Endothelial cell of umbilical vein (primary cell): Measurements from ENCODE around the gene EPN1. TPM values are rescaled to one million over a fixed set of nuclear protein-coding genes. Genes with fewer than 3 reads are reported as not detected.
A peak's percentile ranks its signal among the peaks of the same experiment; 100 is the strongest.

Experiments
- BruUV-seq: library from RNA; stranded (reverse); fragments of 400-500 nt; replicated peaks from 2 replicates; lab custom pipeline; 2021; lab: Mats Ljungman, UMichigan
- CTCF ChIA-PET: fragments of 300-600, 350-600 bp; sonication (Branson Sonifier 250); formaldehyde crosslinking; loops from one replicate; lab custom pipeline; 2021; ENCODE audit warnings: antibody characterized with exemption, inconsistent platforms; lab: Charles Lee
- POLR2A ChIA-PET: fragments of 300-600, 350-600 bp; sonication (Branson Sonifier 250); formaldehyde crosslinking; loops from one replicate; lab custom pipeline; 2021; ENCODE audit warnings: antibody characterized with exemption, inconsistent platforms; lab: Charles Lee
- DNase-seq: peaks from one replicate; pipeline ENCODE4 v3.0.0-alpha.2; 2011; ENCODE audit warnings: low read depth, low spot score
- FAIRE-seq: peaks from 2 replicates; lab custom pipeline; 2011; peaks lifted over from hg19 to GRCh38; lab: Jason Lieb, UNC
- H2AFZ ChIP-seq: 2 replicates; pipeline ENCODE4 v1.6.0; 2012; ENCODE audit warnings: low read depth, low read length, control low read depth, inconsistent platforms
- H3K27ac ChIP-seq: 2 replicates; pipeline ENCODE4 v1.5.1; 2011; ENCODE audit warnings: low read depth, mild to moderate bottlenecking, control low read depth, low read length, moderate library complexity; ENCODE audit not compliant: insufficient read depth
- H3K27me3 ChIP-seq, 2 experiments: 2 replicates each; pipeline versions ENCODE4 v1.6.0 to v1.6.1; 2011; ENCODE audit warnings: low read length in 2 of 2, mixed read lengths in 1 of 2; ENCODE audit not compliant: control insufficient read depth in 2 of 2, insufficient read depth in 2 of 2
- H3K36me3 ChIP-seq, 2 experiments: 2 replicates in 1 of 2; 3 replicates in 1 of 2; pipeline ENCODE4 v1.5.1; 2011; ENCODE audit warnings: low read length in 2 of 2, mild to moderate bottlenecking in 1 of 2, moderate library complexity in 1 of 2; ENCODE audit not compliant: control insufficient read depth in 2 of 2, insufficient read depth in 2 of 2; ENCODE audit errors: extremely low read depth in 1 of 2
- H3K4me1 ChIP-seq: 3 replicates; pipeline ENCODE4 v1.5.1; 2011; ENCODE audit warnings: mild to moderate bottlenecking, low read length; ENCODE audit not compliant: control insufficient read depth, insufficient read depth; ENCODE audit errors: extremely low read depth
- H3K4me2 ChIP-seq: 2 replicates; pipeline ENCODE4 v1.6.1; 2011; ENCODE audit warnings: low read length, control low read depth, mixed read lengths; ENCODE audit not compliant: insufficient read depth
- H3K4me3 ChIP-seq, 3 experiments: fragments of 200-600 bp in 1 of 3; sonication (generic), shearing (Covaris generic) in 1 of 3; replicated peaks in 1 of 3; 2 replicates each; pipeline ENCODE4 v1.5.1; 2011 to 2016; ENCODE audit warnings: control low read depth in 3 of 3, low read length in 3 of 3, mild to moderate bottlenecking in 2 of 3, inconsistent platforms in 1 of 3, low read depth in 1 of 3, moderate library complexity in 1 of 3; ENCODE audit not compliant: insufficient read depth in 1 of 3
- H3K79me2 ChIP-seq: 2 replicates; pipeline ENCODE4 v1.6.0; 2012; ENCODE audit warnings: low read length, inconsistent platforms; ENCODE audit not compliant: control insufficient read depth, insufficient read depth
- H3K9ac ChIP-seq: replicated peaks from 2 replicates; pipeline ENCODE3; 2011; ENCODE audit warnings: low read length, control low read depth; ENCODE audit not compliant: insufficient read depth; ENCODE audit errors: extremely low read depth
- H3K9me1 ChIP-seq: replicated peaks from 3 replicates; pipeline ENCODE4 v1.6.0; 2011; ENCODE audit warnings: mild to moderate bottlenecking, low read length; ENCODE audit not compliant: control insufficient read depth, insufficient read depth; ENCODE audit errors: extremely low read depth
- H3K9me3 ChIP-seq: replicated peaks from 2 replicates; pipeline ENCODE4 v1.5.1; 2012; ENCODE audit warnings: low read length, inconsistent platforms; ENCODE audit not compliant: control insufficient read depth, insufficient read depth
- H4K20me1 ChIP-seq: replicated peaks from 2 replicates; pipeline ENCODE3; 2011; ENCODE audit warnings: mild to moderate bottlenecking, low read length; ENCODE audit not compliant: control insufficient read depth, insufficient read depth; ENCODE audit errors: extremely low read depth
- GATA2 ChIP-seq: IDR thresholded peaks from 2 replicates; pipeline ENCODE4 v1.7.0; 2011; ENCODE audit warnings: low read depth, mild to moderate bottlenecking, moderate library complexity, mixed read lengths, low read length; ENCODE audit not compliant: insufficient read length, insufficient read depth
- JUN ChIP-seq: IDR thresholded peaks from 2 replicates; pipeline ENCODE4 v1.6.1; 2011; ENCODE audit warnings: borderline replicate concordance, low read depth; ENCODE audit not compliant: insufficient read length, insufficient read depth
- dilution Hi-C: fragments of 300-500 bp; cut with MboI; formaldehyde crosslinking; loops from one replicate; pipeline ENCODE4 v1.15.0; 2019; ENCODE audit warnings: low sequenced_read_pairs; ENCODE audit not compliant: extremely low pct_ligation_motif_present
- intact Hi-C: fragments of 100-400 bp; cut with micrococcal nuclease; formaldehyde crosslinking; loops from one replicate; pipeline ENCODE4 v1.10.0; 2022
- polyA plus RNA-seq, 4 experiments: library from polyadenylated mRNA; depleted of rRNA in 3 of 4; stranded (reverse) in 3 of 4; unstranded in 1 of 4; fragments of >200 nt; gene quantifications; 2 replicates each; pipeline versions ENCODE4 v1.2.1 to v1.2.3, GENCODE V29; 2011 to 2012; ENCODE audit warnings: missing spikeins in 1 of 4
- total RNA-seq: library from RNA; stranded (reverse); gene quantifications from 2 replicates; pipeline ENCODE4 v1.2.3, GENCODE V29; 2021
- TF ChIP-seq, protein P1 (sequence below), 2 donors: IDR thresholded peaks; 1 replicate in 1 of 2; 2 replicates in 1 of 2; pipeline ENCODE4 v1.5.1; 2011; ENCODE audit warnings: low read length in 2 of 2, mild to moderate bottlenecking in 2 of 2, moderate library complexity in 2 of 2, control low read depth in 1 of 2, inconsistent platforms in 1 of 2, low read depth in 1 of 2; ENCODE audit not compliant: insufficient read depth in 1 of 2; ENCODE audit errors: extremely low read depth in 1 of 2
- TF ChIP-seq, protein P2 (sequence below): IDR thresholded peaks from 2 replicates; pipeline ENCODE4 v1.6.1; 2011; ENCODE audit not compliant: insufficient read depth, insufficient read length

Gene EPN1
- total and polyA plus RNA-seq, 2 donors (not counting 3 experiments of a cell fraction or from before 2014, with no cell fraction given), result 87.2 to 138 TPM

DNA sequence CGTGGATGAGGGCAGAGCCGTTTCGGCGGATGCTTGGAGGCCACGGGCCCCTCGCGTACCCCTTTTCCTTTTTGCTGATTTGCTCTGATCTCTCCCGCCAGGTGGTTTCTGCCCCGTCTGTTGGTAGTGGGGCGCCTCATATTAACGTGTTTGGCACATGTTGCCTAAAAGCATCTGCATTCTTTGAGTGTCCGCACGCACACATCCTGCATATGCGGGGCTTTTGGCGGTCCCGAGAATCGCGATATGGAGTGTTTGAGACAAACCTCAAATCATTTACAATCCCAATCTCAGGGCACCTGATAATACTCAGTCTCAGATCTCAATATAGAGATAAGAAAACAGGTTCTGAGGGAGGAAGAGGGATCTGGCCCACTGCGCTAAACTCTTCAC lies 19.4 kb upstream of the EPN1 start:
- H3K27ac ChIP-seq, result peak overlapping the region; percentile 90
- FAIRE-seq, result peak; percentile 33

DNA sequence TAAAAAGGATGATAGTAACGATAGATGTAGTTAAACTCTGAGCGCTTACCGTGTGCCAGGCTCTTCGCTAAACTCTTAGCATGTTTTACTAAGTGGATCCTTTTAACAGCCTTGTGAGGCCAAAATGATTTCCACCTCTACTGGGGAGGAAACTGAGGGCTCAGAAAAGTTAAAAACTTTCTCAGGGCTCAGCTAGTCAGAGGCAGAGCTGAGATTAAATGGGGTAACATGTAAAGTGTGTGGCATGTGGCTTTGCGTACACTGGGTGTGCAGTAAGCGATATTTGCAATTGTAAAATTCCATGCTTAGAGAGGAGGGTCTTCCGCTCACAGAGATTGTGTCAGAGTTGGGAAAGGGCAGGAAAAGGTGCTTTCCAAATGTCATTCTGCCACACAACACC lies 18.5 kb upstream of the EPN1 start:
- Histone ChIP-seq H3K9me3 (no peaks in the 10 kb centered on the region), H3K27me3 (no peaks in the 10 kb centered on the region), H3K36me3 (peaks cover 0 to 22% of the 10 kb centered on the region in 2 experiments), H2AFZ (no peak overlapping the region), H3K4me3 (peak overlapping the region; percentile 78 to 98 (median 94)), H3K9ac (peak overlapping the region; percentile 97), H3K4me1 (peaks cover 25% of the 10 kb centered on the region), H3K27ac (no peak overlapping the region), H4K20me1 (peaks cover 12% of the 10 kb centered on the region), H3K79me2 (peaks cover 65% of the 10 kb centered on the region), H3K4me2 (peak overlapping the region; percentile 96), H3K9me1 (no peaks in the 10 kb centered on the region)
- peak; percentile 62 for FAIRE-seq
- TF ChIP-seq GATA2 (no peak), JUN (no peak)
- TF ChIP-seq, protein P1, sequence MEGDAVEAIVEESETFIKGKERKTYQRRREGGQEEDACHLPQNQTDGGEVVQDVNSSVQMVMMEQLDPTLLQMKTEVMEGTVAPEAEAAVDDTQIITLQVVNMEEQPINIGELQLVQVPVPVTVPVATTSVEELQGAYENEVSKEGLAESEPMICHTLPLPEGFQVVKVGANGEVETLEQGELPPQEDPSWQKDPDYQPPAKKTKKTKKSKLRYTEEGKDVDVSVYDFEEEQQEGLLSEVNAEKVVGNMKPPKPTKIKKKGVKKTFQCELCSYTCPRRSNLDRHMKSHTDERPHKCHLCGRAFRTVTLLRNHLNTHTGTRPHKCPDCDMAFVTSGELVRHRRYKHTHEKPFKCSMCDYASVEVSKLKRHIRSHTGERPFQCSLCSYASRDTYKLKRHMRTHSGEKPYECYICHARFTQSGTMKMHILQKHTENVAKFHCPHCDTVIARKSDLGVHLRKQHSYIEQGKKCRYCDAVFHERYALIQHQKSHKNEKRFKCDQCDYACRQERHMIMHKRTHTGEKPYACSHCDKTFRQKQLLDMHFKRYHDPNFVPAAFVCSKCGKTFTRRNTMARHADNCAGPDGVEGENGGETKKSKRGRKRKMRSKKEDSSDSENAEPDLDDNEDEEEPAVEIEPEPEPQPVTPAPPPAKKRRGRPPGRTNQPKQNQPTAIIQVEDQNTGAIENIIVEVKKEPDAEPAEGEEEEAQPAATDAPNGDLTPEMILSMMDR (IDR thresholded peaks at IDR 0.05; ENCODE audit: extremely low read depth in 1 of 2, insufficient read depth in 1 of 2, low read depth in 1 of 2, low read length in 2 of 2), result no peak
- dilution Hi-C loops (no loop called here), intact Hi-C loops (loop anchor here (10.0 kb wide), 3 partner anchors 322 to 1192 kb away; partner anchors contain the start of genes KMT5C, LENG9 and ZNF787)
- BruUV-seq, result no TSS peak
- CTCF ChIA-PET, result interaction anchor here (0.9 to 2.2 kb wide), 4 partner anchors 9 to 17 kb away, joined by 3 to 22 read pairs (median 6); no protein-coding TSS in a partner anchor
- DNase-seq, result no peak
- POLR2A ChIA-PET, result interaction anchor here (1.0 kb wide), 1 partner anchor 14 kb away, joined by 3 read pairs; no protein-coding TSS in a partner anchor

More for the DNA sequence above, 19.4 kb upstream of the EPN1 start:
- peak overlapping the region; percentile 78 to 98 (median 94) for H3K4me3 ChIP-seq
- no peaks in the 10 kb centered on the region for H3K9me3 ChIP-seq
- TF ChIP-seq, protein P2, sequence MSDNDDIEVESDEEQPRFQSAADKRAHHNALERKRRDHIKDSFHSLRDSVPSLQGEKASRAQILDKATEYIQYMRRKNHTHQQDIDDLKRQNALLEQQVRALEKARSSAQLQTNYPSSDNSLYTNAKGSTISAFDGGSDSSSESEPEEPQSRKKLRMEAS, result no peak
- DNase-seq, result no peak
- peak overlapping the region; percentile 97 for H3K9ac ChIP-seq
- H3K79me2 ChIP-seq, result peaks cover 56% of the 10 kb centered on the region
- H3K27me3 ChIP-seq, result no peaks in the 10 kb centered on the region
- TSS peak; percentile 41 for BruUV-seq
- intact Hi-C loops, result loop anchor here (10.0 kb wide), 3 partner anchors 321 to 1191 kb away; partner anchors contain the start of genes KMT5C, LENG9 and ZNF787
- CTCF ChIA-PET, result interaction anchor here (1.0 kb wide), 1 partner anchor 16 kb away, joined by 8 read pairs; no protein-coding TSS in a partner anchor
- H3K36me3 ChIP-seq, result peaks cover 0 to 15% of the 10 kb centered on the region in 2 experiments
- H4K20me1 ChIP-seq, result peaks cover 12% of the 10 kb centered on the region
- POLR2A ChIA-PET, result no interaction called here
- no peaks in the 10 kb centered on the region for H3K9me1 ChIP-seq
- dilution Hi-C loops, result no loop called here
- H2AFZ ChIP-seq, result no peak overlapping the region
- H3K4me1 ChIP-seq, result peaks cover 25% of the 10 kb centered on the region
- peak overlapping the region; percentile 96 for H3K4me2 ChIP-seq
